Neuronal stem cell (in vitro differentiated cells): ENCODE data around the gene ATP8B1. TPM values are rescaled to one million over a fixed set of nuclear protein-coding genes. Genes with fewer than 3 reads are reported as not detected.

Source experiments
- DNase-seq: peaks from one replicate; pipeline ENCODE4 v3.0.0-alpha.2; 2013; ENCODE audit warnings: low spot score
- H2AFZ ChIP-seq: one replicate; pipeline ENCODE4 v1.6.1; 2013; ENCODE audit warnings: mild to moderate bottlenecking, low read length, inconsistent platforms
- H2AK5ac ChIP-seq: 2 replicates; pipeline ENCODE4 v1.6.1; 2013; ENCODE audit warnings: low read depth, mild to moderate bottlenecking, inconsistent platforms, low read length, moderate library complexity, mixed read lengths
- H2BK120ac ChIP-seq: 2 replicates; pipeline ENCODE4 v1.6.1; 2013; ENCODE audit warnings: low read depth, mild to moderate bottlenecking, inconsistent platforms, low read length, moderate library complexity, mixed read lengths
- H2BK12ac ChIP-seq: one replicate; pipeline ENCODE4 v1.6.1; 2013; ENCODE audit warnings: low read length, inconsistent platforms
- H2BK15ac ChIP-seq: 2 replicates; pipeline ENCODE4 v1.6.1; 2013; ENCODE audit warnings: mild to moderate bottlenecking, low read length, inconsistent platforms, mixed read lengths
- H2BK5ac ChIP-seq: one replicate; pipeline ENCODE4 v1.6.1; 2013; ENCODE audit warnings: inconsistent platforms, mild to moderate bottlenecking, low read length, moderate library complexity
- H3K14ac ChIP-seq: one replicate; pipeline ENCODE4 v1.6.1; 2013; ENCODE audit warnings: low read length, inconsistent platforms
- H3K18ac ChIP-seq: 2 replicates; pipeline ENCODE4 v1.6.1; 2013; ENCODE audit warnings: low read length, inconsistent platforms
- H3K23ac ChIP-seq: 2 replicates; pipeline ENCODE4 v1.6.1; 2013; ENCODE audit warnings: low read depth, mild to moderate bottlenecking, mixed read lengths, low read length, inconsistent platforms; ENCODE audit not compliant: poor library complexity
- H3K27ac ChIP-seq: replicated peaks from 3 replicates; pipeline ENCODE4 v1.5.1; 2013; ENCODE audit warnings: low read length, inconsistent platforms
- H3K27me3 ChIP-seq, 3 experiments: 2 replicates each; pipeline ENCODE4 v1.6.1; 2013; ENCODE audit warnings: low read length in 3 of 3, mild to moderate bottlenecking in 2 of 3, inconsistent platforms in 1 of 3, low read depth in 1 of 3, mixed read lengths in 1 of 3, moderate library complexity in 1 of 3; ENCODE audit not compliant: control insufficient read depth in 3 of 3, insufficient read depth in 3 of 3
- H3K36me3 ChIP-seq, 2 donors: replicated peaks in 1 of 2; 2 replicates each; pipeline ENCODE4 v1.6.1; 2013; ENCODE audit warnings: low read length in 2 of 2; ENCODE audit not compliant: control insufficient read depth in 2 of 2, insufficient read depth in 2 of 2
- H3K4ac ChIP-seq: 2 replicates; pipeline ENCODE4 v1.6.1; 2013; ENCODE audit warnings: inconsistent platforms, mild to moderate bottlenecking, low read length, moderate library complexity
- H3K4me1 ChIP-seq, 2 donors: 1 replicate in 1 of 2; 2 replicates in 1 of 2; pipeline ENCODE4 v1.6.1; 2013; ENCODE audit warnings: low read length in 2 of 2, low read depth in 1 of 2; ENCODE audit not compliant: control insufficient read depth in 2 of 2, insufficient read depth in 1 of 2
- H3K4me2 ChIP-seq: one replicate; pipeline ENCODE4 v1.6.1; 2013; ENCODE audit warnings: mild to moderate bottlenecking, low read length, inconsistent platforms; ENCODE audit not compliant: insufficient read depth, poor library complexity, severe bottlenecking
- H3K4me3 ChIP-seq, 2 donors: 2 replicates each; pipeline ENCODE4 v1.5.1; 2013; ENCODE audit warnings: low read length in 2 of 2, mild to moderate bottlenecking in 2 of 2, inconsistent platforms in 1 of 2, moderate library complexity in 1 of 2
- H3K79me1 ChIP-seq: one replicate; pipeline ENCODE4 v1.6.1; 2013; ENCODE audit warnings: low read depth, mild to moderate bottlenecking, inconsistent platforms, low read length, moderate library complexity
- H3K9ac ChIP-seq: one replicate; pipeline ENCODE4 v1.6.1; 2013; ENCODE audit warnings: mild to moderate bottlenecking, low read depth, low read length, inconsistent platforms; ENCODE audit not compliant: poor library complexity
- H3K9me3 ChIP-seq, 2 donors: replicated peaks in 1 of 2; 2 replicates each; pipeline versions ENCODE3 to v1.6.1; 2013; ENCODE audit warnings: low read length in 2 of 2, mild to moderate bottlenecking in 2 of 2, inconsistent platforms in 1 of 2, low read depth in 1 of 2, mixed read lengths in 1 of 2, moderate library complexity in 1 of 2; ENCODE audit not compliant: control insufficient read depth in 2 of 2, insufficient read depth in 1 of 2
- H4K8ac ChIP-seq: one replicate; pipeline ENCODE4 v1.6.1; 2013; ENCODE audit warnings: low read depth, mild to moderate bottlenecking, inconsistent platforms, low read length, moderate library complexity
- H4K91ac ChIP-seq: one replicate; pipeline ENCODE4 v1.6.1; 2013; ENCODE audit warnings: low read length, low read depth, mild to moderate bottlenecking, inconsistent platforms; ENCODE audit not compliant: poor library complexity
- WGBS, 2 donors: extraction: QIAGEN DNeasy Blood & Tissue Kit; methylation state at CpG; one replicate each; pipeline ENCODE4 v1.1.7; 2013; ENCODE audit warnings: missing lambda C conversion rate in 2 of 2, mixed read lengths in 1 of 2; ENCODE audit not compliant: insufficient read length in 2 of 2, insufficient replicate concordance in 1 of 2; ENCODE audit errors: extremely low coverage in 2 of 2; 5-methylcytosine and 5-hydroxymethylcytosine counted together
- small RNA-seq: library from polyadenylated mRNA; stranded (forward); fragments of <200 nt; extraction: miRNeasy Mini kit (QIAGEN cat#:217004); gene quantifications from one replicate; pipeline ENCODE3, GENCODE V24; 2013; ENCODE audit not compliant: insufficient read depth

ATP8B1 gene

DNA sequence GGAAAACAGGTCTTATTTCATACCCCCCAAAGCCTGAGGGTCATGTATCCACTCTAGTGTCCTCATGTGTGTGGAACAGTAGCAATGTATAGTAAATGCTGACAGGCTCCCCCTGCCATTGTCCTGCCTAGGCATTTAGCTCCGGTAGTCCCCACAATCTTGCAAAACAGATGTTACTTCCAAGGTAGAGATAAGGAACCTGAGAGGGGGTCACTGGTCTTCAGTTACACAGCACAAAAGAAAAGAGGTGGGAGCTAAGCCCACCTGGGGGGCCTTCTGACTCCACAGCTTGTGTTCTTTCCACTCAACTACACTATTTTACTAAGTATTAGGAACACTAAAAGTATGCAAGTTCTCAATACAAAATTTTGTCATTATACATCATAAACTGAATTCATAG, 199.2 kb downstream of the ATP8B1 start:
- H2AK5ac ChIP-seq = no peak overlapping the region
- no peak overlapping the region for H3K4me2 ChIP-seq
- H2BK120ac ChIP-seq = no peak overlapping the region
- no peaks in the 10 kb centered on the region for H3K79me1 ChIP-seq
- no peak overlapping the region for H3K4ac ChIP-seq
- H3K4me1 ChIP-seq = no peaks in the 10 kb centered on the region
- no peak overlapping the region for H4K91ac ChIP-seq
- H3K9ac ChIP-seq = no peak overlapping the region
- no peak overlapping the region for H2BK15ac ChIP-seq
- no peaks in the 10 kb centered on the region for H3K9me3 ChIP-seq
- no peak overlapping the region for H4K8ac ChIP-seq
- no peak overlapping the region for H3K14ac ChIP-seq
- DNase-seq = no peak
- no peaks in the 10 kb centered on the region for H3K27me3 ChIP-seq
- WGBS, 2 donors = no CpG with 5 or more reads among the region's 1 CpG
- H3K18ac ChIP-seq = no peak overlapping the region
- no peak overlapping the region for H2BK12ac ChIP-seq
- peaks cover 36 to 97% of the 10 kb centered on the region in 2 donors for H3K36me3 ChIP-seq
- no peak overlapping the region for H3K27ac ChIP-seq
- H2AFZ ChIP-seq = no peak overlapping the region
- no peak overlapping the region for H3K4me3 ChIP-seq
- H3K23ac ChIP-seq = no peak overlapping the region
- no peak overlapping the region for H2BK5ac ChIP-seq

Small RNA genes lying within 50 kb of the gene (small RNA-seq; reads per million reads assigned to genes)
- not detected for gene RNU6-742P
